NCI-H345 (cell line): ENCODE measurements around the gene SLC16A2.
"Not testable (repeated sequence)": the region's sequence is repeated elsewhere in the genome, so short reads cannot be mapped to it uniquely, and the experiment has no call there.

Experiments
- DNase-seq: peaks from one replicate; lab custom pipeline; 2025; lab: John Stamatoyannopoulos, UW

The SLC16A2 gene

DNA sequence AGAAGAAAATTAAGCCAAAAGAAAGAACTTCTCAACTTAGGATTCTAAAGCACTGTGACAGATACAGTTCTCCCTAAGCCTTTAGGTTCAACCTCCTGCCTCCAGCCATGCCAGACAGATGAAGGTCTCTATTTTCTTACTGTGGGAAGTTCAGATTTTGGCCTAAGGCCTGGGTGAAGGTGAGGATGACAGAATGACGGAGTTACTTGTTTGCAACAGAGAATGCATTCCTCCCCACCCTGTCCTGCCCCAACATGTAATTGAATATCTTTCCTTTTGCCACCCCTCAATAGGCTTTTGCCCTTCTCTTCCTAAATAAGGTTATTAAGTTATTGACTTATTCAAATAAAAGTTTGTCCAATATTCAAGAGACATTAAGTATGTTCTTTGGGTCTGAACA, 25.6 kb downstream of the SLC16A2 start:
- DNase-seq = no peak

DNA sequence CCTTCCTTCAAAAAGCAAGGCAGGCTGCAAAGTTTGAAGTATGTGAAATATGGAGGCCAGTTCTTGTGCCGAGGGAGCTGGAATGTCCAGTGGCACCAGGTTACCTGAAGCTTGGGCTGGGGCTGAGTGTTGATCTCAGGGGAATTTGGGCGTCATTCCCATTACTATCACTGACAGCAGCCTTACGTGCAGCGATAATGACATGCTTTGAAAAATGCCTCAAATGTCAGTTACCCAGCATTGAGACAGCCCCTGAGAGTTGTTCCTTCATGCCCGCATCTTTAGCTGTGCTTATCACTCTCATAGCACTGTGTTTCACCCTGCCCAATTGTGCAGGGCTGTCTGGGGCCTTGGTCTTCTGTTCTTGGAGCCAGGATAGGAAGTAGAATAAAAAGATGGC, 27.4 kb downstream of the SLC16A2 start:
- no peak for DNase-seq

DNA sequence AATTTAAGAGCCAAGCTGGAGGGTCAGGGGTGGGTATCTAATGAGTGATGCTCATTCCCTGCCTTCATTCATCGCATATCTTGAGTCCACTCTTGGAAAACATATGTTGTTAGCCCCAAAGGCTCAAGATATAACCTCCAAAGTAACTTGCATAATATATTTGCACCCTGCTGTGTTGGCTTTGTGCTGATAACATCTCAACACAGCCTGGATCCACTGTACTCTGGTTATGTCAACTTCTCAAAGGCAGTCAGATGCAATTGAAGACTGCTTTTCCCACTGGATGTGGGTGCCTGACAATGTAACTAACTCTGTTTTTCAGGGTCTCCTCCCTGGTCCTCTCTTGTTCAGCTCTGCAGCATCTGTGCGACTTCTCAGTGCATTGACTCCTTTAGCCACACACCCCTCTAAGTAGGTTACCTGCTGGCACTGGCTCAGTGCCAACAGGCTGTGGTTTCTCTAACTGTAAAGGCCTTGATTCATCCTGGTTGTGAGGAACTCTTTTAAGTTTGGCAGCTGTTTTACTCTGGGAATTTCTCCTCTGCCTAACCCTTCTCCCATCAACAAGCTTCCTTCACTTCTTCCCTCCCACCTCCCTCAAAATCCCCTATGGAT, 28.1 kb downstream of the SLC16A2 start:
- DNase-seq = no peak

DNA sequence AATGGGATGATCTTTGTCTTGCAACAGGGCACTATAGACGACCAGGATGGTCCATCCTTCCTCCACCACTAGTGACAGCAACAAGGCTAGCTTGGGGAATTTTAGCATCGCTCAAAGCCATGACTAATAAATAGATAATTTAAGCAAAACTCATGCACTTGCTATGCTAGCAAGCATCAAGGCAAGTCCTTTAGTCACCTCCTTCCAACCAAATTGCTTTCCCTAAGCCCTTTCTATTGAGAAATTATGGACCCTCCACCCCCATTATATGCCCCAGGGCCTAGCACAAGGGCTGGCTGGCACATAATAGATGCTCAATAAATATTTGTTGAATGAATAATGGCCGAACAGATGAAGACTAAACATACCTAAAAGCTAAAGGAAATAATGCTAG, 28.6 kb downstream of the SLC16A2 start:
- DNase-seq = no peak

DNA sequence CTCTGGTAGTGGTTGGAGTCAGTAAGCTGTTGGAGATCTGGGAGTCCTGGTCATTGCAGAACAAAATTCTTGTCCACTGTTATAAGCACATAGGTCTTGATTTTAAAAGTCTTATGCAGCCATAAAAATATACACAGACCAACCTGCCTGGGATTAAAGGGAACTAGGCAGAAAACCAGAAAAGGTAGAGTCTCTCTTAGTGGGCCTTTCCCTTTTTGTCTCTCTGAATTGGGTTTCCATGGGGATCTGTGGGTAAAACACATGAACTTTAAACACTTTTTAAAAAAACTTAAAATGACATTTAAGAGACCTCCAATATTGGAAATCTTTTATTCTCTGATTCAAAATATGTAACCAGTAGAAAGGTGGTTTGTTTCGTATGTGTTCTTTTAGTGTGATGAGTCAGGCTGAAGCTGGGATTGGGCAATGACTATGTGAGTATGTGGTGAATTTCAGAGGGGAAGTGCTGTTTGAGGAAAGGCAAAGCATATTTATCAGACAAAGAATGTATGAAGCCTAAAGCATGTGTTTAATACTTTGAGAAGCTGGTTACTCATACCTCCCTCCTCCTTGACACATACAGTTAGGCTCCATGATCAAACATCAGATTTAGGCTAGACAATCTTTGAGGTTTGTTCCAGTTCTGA, 29.6 kb downstream of the SLC16A2 start:
- no peak for DNase-seq

DNA sequence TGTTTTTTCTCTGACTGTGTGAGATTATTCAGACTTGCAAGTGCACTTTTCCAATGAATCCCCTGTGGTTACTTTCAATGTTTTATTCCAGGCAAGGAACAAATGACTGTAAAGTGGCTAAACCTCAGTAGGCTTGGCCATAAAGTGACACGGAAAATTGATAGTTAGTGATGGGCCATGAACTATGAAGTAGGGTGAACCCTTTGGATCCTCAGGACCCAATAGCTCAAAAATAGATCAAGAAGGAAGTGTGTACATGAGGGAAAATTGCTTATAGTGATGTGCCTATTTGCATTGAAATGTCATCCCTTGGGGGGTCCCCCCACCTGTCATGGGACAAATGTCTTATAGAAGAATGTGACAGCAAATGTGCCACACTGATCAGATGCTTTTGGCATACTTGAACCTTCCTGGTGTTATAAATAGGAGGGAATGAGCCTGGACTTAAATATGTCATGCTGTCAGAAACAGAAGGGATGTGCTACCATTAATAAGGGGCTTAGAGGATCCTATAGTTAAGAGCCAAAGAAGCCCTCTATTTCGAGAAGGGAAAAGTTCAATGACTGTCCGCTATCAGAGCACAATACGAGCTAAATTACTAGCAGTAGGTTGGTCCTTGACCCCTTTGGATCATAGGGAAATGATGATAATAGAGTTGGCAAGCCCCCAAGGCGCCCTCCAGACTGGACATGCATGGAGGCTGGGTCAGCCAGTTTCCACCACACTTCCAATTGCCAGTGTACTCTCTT, 30.3 kb downstream of the SLC16A2 start:
- no peak for DNase-seq

DNA sequence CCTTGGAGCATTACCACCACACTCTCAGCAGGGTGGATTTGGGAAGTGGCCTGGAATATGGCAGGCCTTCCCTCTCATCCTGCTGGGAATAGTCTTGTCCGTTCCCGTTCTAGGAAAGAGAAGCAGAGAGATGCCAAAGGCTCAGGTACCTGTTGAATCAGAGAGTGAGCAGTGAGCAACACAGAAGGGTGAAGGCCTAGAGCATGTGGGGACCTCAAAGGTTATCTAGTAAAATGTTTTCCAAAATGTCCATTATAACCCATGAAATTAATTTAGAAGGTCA, 30.8 kb downstream of the SLC16A2 start:
- DNase-seq = no peak

DNA sequence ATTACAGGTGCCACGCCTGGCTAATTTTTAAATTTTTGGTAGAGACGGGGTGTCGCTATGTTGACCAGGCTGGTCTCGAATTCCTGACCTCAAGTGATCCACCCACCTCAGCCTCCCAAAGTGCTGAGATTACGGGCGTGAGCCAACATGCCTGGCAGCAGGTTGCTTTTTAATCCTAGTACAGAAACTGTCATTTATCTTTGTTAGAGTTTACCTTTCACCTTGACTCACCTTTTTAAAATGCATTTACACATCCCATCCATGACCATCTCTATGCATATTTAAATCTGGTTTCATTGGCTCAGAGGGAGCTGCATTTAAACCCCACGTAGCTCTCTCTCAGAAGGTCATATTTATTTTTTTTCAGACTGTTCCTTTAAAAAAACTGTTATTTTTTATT, 31.9 kb downstream of the SLC16A2 start:
- DNase-seq = no peak

DNA sequence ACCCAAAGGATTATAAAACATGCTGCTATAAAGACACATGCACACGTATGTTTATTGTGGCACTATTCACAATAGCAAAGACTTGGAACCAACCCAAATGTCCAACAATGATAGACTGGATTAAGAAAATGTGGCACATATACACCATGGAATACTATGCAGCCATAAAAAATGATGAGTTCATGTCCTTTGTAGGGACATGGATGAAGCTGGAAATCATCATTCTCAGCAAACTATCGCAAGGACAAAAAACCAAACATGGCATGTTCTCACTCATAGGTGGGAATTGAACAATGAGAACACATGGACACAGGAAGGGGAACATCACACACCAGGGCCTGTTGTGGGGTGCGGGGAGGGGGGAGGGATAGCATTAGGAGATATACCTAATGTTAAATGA, 32.9 kb downstream of the SLC16A2 start:
- not testable (repeated sequence) for DNase-seq

DNA sequence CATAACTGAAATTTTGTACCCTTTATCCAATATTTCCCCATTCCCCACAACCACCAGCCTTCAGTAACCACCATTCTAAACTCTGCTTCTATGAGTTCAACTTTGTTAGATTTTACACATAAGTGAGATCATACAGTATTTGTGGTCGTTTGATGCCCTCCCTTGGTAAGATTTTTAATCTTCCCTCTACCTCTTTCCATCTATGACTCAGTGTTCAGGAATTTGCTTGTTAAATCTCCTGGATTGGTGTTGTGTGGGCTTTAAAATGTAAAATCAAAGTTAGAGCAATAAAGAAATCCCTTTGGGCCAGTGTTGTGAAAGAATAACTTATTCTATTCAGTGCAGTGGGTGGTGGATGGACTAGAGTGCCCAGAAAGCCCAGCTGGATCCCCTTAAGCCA, 37.4 kb downstream of the SLC16A2 start:
- DNase-seq = no peak

DNA sequence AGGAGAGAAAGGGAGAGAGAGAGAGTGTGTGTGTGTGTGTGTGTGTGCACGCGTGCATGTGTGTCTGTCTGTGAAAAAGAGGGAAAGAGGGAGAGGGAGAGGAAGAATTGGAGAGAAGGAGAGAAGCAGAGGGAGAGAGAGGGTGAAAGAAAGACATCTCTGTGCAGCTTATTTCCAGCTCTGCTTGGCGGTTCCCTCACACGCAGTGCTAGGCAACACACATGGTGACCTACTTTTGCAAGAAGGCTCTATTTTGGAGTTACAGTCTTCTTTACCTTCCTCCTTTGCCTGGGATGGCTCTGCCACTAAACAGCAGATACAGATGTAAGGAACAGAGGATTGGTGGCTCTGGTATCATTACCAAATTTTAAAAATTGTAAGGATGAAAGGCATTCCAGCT, 40.1 kb downstream of the SLC16A2 start:
- no peak for DNase-seq

DNA sequence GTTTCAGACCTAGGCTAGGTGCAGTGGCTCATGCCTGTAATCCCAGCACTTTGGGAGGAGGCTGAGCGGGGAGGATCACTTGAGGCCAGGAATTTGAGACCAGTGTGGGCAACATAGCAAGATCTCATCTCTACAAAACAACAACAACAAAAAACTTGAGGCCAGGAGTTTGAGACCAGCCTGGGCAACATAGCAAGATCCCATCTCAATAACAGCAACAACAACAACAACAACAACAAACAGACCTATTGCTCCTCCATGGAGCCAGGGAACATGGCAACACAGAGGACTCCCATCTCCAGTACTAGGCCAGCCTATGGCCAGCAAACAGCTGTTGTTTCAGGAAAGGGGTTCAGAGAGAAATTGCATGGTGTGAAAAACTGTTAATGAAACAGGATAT, 43.4 kb downstream of the SLC16A2 start:
- DNase-seq = no peak

DNA sequence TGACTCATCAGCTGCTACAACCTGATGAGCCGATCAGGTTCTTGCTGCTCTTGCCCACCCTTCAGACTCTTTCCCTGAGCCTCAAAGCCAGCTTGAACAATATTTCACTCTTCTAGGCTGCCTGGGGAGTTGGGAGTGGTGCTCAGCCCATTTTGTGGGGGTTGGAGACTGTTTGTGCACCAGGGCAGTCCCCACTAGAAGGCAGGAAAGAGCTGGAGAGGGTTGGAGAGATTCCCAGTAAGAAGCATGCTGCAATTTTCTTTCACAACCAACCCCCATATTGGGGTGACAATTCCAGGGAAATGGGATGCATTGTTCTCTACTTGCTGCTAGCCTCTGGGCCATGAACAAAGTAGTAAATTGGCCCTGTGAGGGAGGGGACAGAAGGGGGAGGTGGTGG, 44.1 kb downstream of the SLC16A2 start:
- no peak for DNase-seq

DNA sequence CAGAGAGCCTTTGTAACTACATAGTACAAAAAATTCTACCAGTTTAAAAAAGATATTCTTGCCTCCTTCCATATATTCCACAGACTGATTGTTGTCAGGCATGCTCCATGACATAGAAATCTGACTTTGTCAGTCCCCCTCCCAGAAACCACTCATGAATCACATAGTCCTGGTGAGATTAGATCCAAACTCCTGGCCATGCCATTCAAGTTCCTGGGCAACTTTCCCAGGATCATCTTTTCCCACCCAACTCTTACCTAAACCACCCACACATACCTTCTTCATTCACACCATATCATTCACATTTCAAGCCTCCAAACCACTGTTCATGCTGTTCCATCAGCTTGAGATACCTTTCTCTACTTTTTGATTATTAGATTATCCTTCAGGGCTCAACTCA, 46.4 kb downstream of the SLC16A2 start:
- no peak for DNase-seq

DNA sequence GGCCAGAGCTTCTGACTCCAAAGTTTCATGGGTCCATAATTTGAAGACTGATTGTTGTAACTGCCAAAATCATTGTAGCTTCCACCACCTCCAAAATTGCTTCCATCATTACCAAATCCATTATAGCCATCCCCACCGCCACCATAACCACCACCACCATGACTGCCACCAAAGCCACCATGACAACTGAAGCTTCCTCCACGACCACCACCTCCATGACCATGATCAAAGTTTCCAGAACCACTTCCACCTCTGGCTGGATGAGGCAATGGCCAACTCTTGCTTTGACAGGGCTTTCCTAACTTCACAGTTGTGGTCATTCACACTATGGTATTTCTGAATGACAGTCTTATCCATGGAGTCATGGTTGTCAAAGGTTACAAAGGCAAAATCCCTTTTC, 51.8 kb downstream of the SLC16A2 start:
- DNase-seq = not testable (repeated sequence)

DNA sequence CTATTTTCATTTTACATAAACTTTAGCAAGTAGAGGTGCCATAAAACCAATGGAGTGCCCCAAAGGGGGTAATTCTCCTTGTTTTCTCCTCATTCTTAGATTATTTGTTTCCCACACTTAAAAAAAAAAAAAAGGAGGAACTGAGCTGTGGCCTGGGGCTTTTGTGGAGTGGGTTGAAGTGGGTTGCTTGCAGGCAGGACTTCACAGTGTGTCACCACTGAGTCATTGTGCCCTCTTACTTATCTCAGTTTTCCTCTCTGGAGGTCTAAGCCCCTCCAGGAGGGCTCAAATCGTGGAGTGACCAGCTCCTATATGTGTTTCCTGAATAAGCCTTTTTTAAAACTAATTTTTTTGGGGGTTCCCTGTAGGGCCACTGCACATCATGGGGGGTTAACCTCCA, 69.0 kb downstream of the SLC16A2 start:
- DNase-seq = no peak

DNA sequence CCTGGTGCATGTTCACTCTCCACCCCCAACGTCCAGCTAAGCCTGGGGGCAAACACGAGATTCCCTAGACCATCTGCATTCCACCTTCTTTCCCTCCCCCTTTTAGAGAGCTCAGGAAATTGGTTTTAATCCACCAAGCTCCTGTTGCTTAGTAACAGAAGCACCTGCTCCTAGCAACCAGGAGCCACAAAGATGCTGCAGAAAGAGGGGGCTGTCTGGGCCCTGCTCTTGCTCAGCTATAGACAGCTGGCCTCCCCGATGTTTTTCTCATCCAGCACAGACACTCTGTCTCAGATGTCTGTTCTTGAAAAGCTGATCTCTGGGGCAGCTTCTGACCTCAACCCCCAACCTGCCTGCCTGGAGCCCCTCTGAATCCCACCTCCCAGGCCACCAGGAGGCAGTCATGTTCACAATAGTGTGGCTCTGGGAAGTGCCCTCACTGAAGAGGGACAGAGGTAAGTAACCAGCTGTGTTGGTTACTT, 71.5 kb downstream of the SLC16A2 start:
- DNase-seq = no peak

DNA sequence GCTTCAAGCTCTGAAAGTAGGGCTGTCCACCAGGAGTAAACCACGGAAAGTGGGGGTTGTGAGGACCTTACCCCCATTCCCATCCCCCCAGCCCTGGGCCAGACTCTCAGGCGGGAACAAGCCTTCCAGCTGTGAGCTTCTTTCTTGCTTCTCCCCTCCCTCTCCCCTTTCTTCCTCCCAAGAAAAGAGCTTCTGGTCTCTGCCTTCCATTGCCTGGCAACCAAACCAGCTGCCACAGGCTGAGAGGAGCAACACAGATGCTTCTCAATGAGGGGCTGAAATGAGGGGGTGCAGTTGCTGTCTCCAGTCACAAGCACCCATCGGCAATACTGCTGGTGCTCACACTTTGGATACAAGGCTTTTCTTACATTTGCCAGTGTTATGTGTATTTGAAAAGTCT, 72.5 kb downstream of the SLC16A2 start:
- no peak for DNase-seq

DNA sequence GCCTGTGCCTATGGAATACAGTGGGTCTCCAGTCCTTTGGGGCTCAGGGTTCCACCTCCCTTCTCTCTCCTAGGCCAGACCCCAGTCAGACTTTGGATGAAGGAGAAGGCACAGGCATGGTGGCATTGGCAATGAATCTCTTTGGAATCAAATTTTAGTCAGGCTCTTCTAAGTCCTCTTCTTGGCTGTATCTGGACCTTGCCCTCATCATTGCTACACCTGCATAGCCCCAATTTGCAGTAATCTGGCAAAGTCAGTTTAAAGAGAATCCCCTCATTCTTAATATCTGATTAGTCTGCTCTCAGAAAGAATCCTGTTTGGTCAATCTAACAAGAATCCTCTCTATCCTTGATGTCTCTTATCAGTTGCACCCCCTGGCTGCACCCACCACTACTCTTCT, 77.6 kb downstream of the SLC16A2 start:
- no peak for DNase-seq

DNA sequence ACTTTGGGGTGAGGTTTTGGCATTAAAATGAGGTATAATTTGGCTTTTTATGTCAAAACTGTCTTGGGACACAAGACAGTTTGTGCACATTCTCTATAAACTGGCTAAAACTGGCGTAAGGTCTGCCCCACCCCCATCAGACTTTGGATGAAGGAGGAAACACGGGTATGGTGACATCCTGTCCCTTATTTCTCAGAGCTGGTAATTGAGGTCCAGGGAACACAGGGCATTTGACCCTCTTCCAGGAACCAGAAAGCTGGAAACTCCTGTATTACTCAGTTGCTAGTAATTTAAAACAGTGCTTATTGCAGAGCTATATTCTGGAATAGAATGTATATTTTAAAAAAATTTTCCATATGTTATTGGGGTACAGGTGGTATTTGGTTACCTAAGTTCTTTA, 78.8 kb downstream of the SLC16A2 start:
- no peak for DNase-seq

DNA sequence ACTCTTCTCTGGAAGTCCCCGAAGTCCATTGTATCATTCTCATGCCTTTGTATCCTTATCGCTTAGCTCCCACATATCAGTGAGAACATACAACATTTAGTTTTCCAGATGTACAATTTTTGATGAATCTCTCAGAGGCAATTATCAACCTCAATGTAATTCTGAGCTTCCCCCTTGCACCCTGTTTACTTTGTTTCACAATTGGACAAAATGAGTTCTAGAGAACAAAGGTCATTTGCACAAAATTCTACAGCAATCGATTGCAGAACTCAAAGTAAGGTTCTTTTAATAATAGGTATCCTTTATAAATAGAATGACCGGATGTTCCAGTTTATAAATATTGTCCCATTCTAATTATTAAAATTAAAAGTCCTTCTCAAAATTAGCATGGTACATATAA, 79.3 kb downstream of the SLC16A2 start:
- DNase-seq = no peak

DNA sequence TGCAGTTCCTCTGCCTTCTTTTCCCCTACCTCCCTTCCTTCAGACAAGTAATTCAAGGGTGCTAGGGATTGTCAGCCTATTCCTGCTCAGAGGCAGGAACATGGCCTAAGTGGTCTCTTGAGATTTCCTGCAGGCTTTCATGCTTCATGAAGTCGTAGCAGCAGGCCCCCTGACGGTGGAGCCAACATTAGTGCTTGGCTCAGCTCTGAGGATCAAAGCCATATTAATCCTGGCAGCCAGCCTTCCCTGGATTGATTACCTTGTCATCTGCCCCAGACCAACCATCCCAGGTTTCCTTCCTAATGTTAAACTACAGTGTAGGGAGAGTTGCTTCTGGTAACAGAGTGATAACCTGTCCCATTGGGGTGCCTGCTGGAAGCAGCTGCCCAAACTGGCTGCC, 84.1 kb downstream of the SLC16A2 start:
- peak; percentile 3 for DNase-seq

DNA sequence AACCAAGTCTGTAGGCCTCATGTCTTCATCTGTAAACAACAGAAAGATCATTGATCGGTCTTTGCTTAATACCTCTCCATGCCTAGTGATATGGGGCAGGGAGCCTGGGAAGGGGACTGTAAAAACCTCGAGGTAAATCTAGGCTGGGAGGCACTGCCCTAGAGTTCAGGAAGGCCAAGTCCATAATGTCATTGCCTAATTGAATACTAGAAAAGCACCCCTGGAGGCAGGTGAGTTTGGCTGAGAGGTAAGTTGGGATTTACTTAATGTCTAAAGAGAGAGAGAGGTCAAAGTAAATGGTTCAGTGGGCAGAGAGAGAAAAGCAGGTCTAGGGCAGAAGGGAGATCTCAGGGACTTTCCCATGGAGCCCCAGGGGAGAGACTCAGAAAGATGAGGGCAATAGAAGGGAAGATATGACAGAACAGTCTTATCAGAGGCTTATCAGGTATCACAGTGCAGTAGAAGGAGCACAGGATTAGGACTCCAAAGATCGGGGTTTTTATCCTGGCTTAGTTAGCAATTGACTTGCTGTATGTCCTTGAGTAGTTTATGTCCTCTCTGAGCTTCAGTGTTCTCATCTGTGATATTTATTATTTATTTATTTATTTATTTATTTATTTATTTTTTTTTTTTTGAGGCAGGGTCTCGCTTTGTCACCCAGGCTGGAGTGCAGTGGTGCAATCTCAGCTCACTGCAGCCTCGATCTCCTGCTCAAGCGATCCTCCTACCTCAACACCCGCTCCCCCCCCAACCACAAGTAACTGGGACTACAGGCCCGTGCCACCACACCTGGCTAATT, 85.2 kb downstream of the SLC16A2 start:
- no peak for DNase-seq
